Measurements from ENCODE around the gene PDZRN3. TPM values are rescaled to one million over a fixed set of nuclear protein-coding genes. Genes with fewer than 3 reads are reported as not detected.
A peak's percentile ranks its signal among the peaks of the same experiment; 100 is the strongest.

Gene PDZRN3
- polyA plus RNA-seq, 10 donors = 59.5 to 116 (median 77.0) TPM

- peak in 2 of 3 donors; percentile 86 to 93 for DNase-seq
Measured at GRCh38 chr3:73624017-73624820, 522 bp downstream of the PDZRN3 start.

- peak in 1 of 3 donors; percentile 72 for DNase-seq
Measured at GRCh38 chr3:73623346-73623745, 1.4 kb downstream of the PDZRN3 start.

GRCh38 chr3:73622091-73622805, 2.5 kb downstream of the PDZRN3 start:
- DNase-seq = peak in 1 of 3 donors; percentile 87

GRCh38 chr3:73621388-73621787, 3.4 kb downstream of the PDZRN3 start:
- no peak for DNase-seq

GRCh38 chr3:73618461-73618860, 6.3 kb downstream of the PDZRN3 start:
- no peak for DNase-seq

- no peak for DNase-seq
Measured at GRCh38 chr3:73616056-73616455, 8.7 kb downstream of the PDZRN3 start.

GRCh38 chr3:73614419-73614818, 10.3 kb downstream of the PDZRN3 start:
- peak in 2 of 3 donors; percentile 72 to 79 for DNase-seq

GRCh38 chr3:73611176-73611575, 13.6 kb downstream of the PDZRN3 start:
- DNase-seq = peak in 1 of 3 donors; percentile 54

GRCh38 chr3:73610493-73610892, 14.2 kb downstream of the PDZRN3 start:
- no peak for DNase-seq

GRCh38 chr3:73609655-73610054, 15.1 kb downstream of the PDZRN3 start:
- no peak for DNase-seq

- no peak for DNase-seq
Measured at GRCh38 chr3:73609315-73609641, 15.5 kb downstream of the PDZRN3 start.

- DNase-seq = no peak
Measured at GRCh38 chr3:73608456-73609314, 16.1 kb downstream of the PDZRN3 start.

- DNase-seq = no peak
Measured at GRCh38 chr3:73605861-73606260, 18.9 kb downstream of the PDZRN3 start.

GRCh38 chr3:73605412-73605811, 19.3 kb downstream of the PDZRN3 start:
- DNase-seq = peak in 2 of 3 donors; percentile 77 to 88

- peak in 2 of 3 donors; percentile 80 to 83 for DNase-seq
Measured at GRCh38 chr3:73604451-73604850, 20.3 kb downstream of the PDZRN3 start.

- peak in 2 of 3 donors; percentile 75 to 83 for DNase-seq
Measured at GRCh38 chr3:73603762-73604171, 21.0 kb downstream of the PDZRN3 start.

- DNase-seq = peak; percentile 73 to 96 (median 77)
Measured at GRCh38 chr3:73602170-73602569, 22.6 kb downstream of the PDZRN3 start.

- no peak for DNase-seq
Measured at GRCh38 chr3:73601481-73601880, 23.3 kb downstream of the PDZRN3 start.

GRCh38 chr3:73601011-73601410, 23.7 kb downstream of the PDZRN3 start:
- DNase-seq = peak in 2 of 3 donors; percentile 72 to 90

- peak; percentile 90 to 95 (median 94) for DNase-seq
Measured at GRCh38 chr3:73600293-73600938, 24.3 kb downstream of the PDZRN3 start.

GRCh38 chr3:73599605-73600004, 25.1 kb downstream of the PDZRN3 start:
- DNase-seq = no peak

- DNase-seq = no peak
Measured at GRCh38 chr3:73597476-73597875, 27.3 kb downstream of the PDZRN3 start.
